GM12878 (cell line): Measurements from ENCODE around the gene VPS8. TPM values are rescaled to one million over a fixed set of nuclear protein-coding genes. Genes with fewer than 3 reads are reported as not detected.

Source experiments
- ATAC-seq: fragments of 200-7000 bp; cut with Tn5 transposase; 3 replicates; pipeline ENCODE4 v1.9.1; 2020; ENCODE audit warnings: mild to moderate bottlenecking, moderate library complexity
- BruUV-seq: library from RNA; stranded (reverse); fragments of 400-500 nt; replicated peaks from 2 replicates; lab custom pipeline; 2021; lab: Mats Ljungman, UMichigan
- CTCF ChIA-PET: fragments of 300-600 bp; sonication (Branson Sonifier 250); formaldehyde crosslinking; extraction: SDS; loops from one replicate; lab custom pipeline; 2021; ENCODE audit warnings: inconsistent platforms; lab: Yijun Ruan, JAX
- POLR2A ChIA-PET: fragments of 350-600 bp; formaldehyde crosslinking; extraction: SDS; loops from one replicate; lab custom pipeline; 2021; ENCODE audit warnings: inconsistent platforms; lab: Charles Lee
- RAD21 ChIA-PET: fragments of 300-600 bp; sonication (Branson Sonifier 250); formaldehyde crosslinking; loops from one replicate; lab custom pipeline; 2023; ENCODE audit warnings: antibody characterized with exemption; ENCODE audit not compliant: unreplicated experiment; lab: Charles Lee
- SMC1A ChIA-PET: fragments of 300-600 bp; sonication (Branson Sonifier 250); formaldehyde crosslinking; loops from one replicate; lab custom pipeline; 2023; ENCODE audit not compliant: unreplicated experiment, uncharacterized antibody; lab: Charles Lee
- DNase-seq: peaks from one replicate; pipeline ENCODE4 v3.0.0-alpha.2; 2011; ENCODE audit warnings: low read depth, low spot score
- FAIRE-seq: peaks from 3 replicates; lab custom pipeline; 2011; peaks lifted over from hg19 to GRCh38; lab: Jason Lieb, UNC
- H2AFZ ChIP-seq: 2 replicates; pipeline ENCODE4 v1.6.0; 2011; ENCODE audit warnings: low read depth, low read length, control low read depth; ENCODE audit not compliant: control insufficient read depth
- H3K27ac ChIP-seq: 2 replicates; pipeline ENCODE4 v1.5.1; 2011; ENCODE audit warnings: control low read depth; ENCODE audit not compliant: control insufficient read depth, insufficient read depth
- H3K27me3 ChIP-seq, 2 experiments: replicated peaks in 1 of 2; 2 replicates each; pipeline versions ENCODE4 v1.6.0 to v1.6.1; 2011; ENCODE audit warnings: low read length in 1 of 2; ENCODE audit not compliant: control insufficient read depth in 2 of 2, insufficient read depth in 2 of 2
- H3K36me3 ChIP-seq, 2 experiments: 2 replicates each; pipeline ENCODE4 v1.5.1; 2011; ENCODE audit warnings: low read length in 1 of 2; ENCODE audit not compliant: control insufficient read depth in 2 of 2, insufficient read depth in 2 of 2
- H3K4me1 ChIP-seq: 2 replicates; pipeline ENCODE4 v1.6.1; 2011; ENCODE audit warnings: mild to moderate bottlenecking, low read length, moderate library complexity, mixed read lengths; ENCODE audit not compliant: control insufficient read depth, insufficient read depth
- H3K4me2 ChIP-seq: 2 replicates; pipeline ENCODE4 v1.6.0; 2011; ENCODE audit warnings: control low read depth; ENCODE audit not compliant: control insufficient read depth, insufficient read depth
- H3K4me3 ChIP-seq: fragments of 200-600 bp; sonication (generic); 2 replicates; pipeline ENCODE4 v1.5.1; 2016
- H3K79me2 ChIP-seq: 2 replicates; pipeline ENCODE4 v1.6.0; 2011; ENCODE audit warnings: low read length; ENCODE audit not compliant: control insufficient read depth, insufficient read depth
- H3K9ac ChIP-seq: 2 replicates; pipeline ENCODE4 v1.8.0; 2011; ENCODE audit warnings: low read length, control low read depth, mixed read lengths; ENCODE audit not compliant: control insufficient read depth, insufficient read depth
- H3K9me3 ChIP-seq: replicated peaks from 3 replicates; pipeline ENCODE4 v1.5.1; 2011; ENCODE audit warnings: mild to moderate bottlenecking, low read length; ENCODE audit not compliant: control insufficient read depth, insufficient read depth
- H4K20me1 ChIP-seq: 2 replicates; pipeline ENCODE4 v1.6.0; 2011; ENCODE audit not compliant: control insufficient read depth, insufficient read depth
- CEBPZ ChIP-seq: fragments of 150-350 bp; IDR thresholded peaks from 2 replicates; pipeline ENCODE4 v1.6.1; 2016; ENCODE audit warnings: low read depth, low read length
- CHD1 ChIP-seq: IDR thresholded peaks from 2 replicates; pipeline ENCODE4 v1.6.1; 2012; ENCODE audit warnings: low read depth, low read length, improper control_type of control experiment
- FOXK2 ChIP-seq: fragments of 450-650 bp; IDR thresholded peaks from 2 replicates; pipeline ENCODE4 v1.6.1; 2017; ENCODE audit warnings: mild to moderate bottlenecking, moderate library complexity
- GABPA ChIP-seq: IDR thresholded peaks from 2 replicates; pipeline ENCODE4 v1.6.1; 2014; ENCODE audit warnings: antibody characterized with exemption, low read depth, mild to moderate bottlenecking, inconsistent platforms
- KLF5 ChIP-seq: fragments of 450-650 bp; IDR thresholded peaks from 2 replicates; pipeline ENCODE4 v1.6.1; 2014; ENCODE audit warnings: mild to moderate bottlenecking; ENCODE audit not compliant: partially characterized antibody
- MTA3 ChIP-seq: IDR thresholded peaks from 2 replicates; pipeline ENCODE4 v1.6.1; 2012; ENCODE audit warnings: low read length, inconsistent platforms, borderline replicate concordance
- MYB ChIP-seq: fragments of 150-350 bp; IDR thresholded peaks from 2 replicates; pipeline ENCODE4 v1.6.1; 2014; ENCODE audit warnings: mild to moderate bottlenecking, low read depth, low read length, borderline replicate concordance
- RB1 ChIP-seq: fragments of 450-650 bp; formaldehyde crosslinking; IDR thresholded peaks from 2 replicates; pipeline ENCODE4 v1.6.1; 2017; ENCODE audit warnings: mild to moderate bottlenecking, borderline replicate concordance
- RUNX3 ChIP-seq: IDR thresholded peaks from 2 replicates; pipeline ENCODE4 v1.6.1; 2012; ENCODE audit warnings: low read length, inconsistent platforms
- SIN3A ChIP-seq: IDR thresholded peaks from 2 replicates; pipeline ENCODE4 v1.6.1; 2012; ENCODE audit warnings: low read depth, low read length, improper control_type of control experiment
- SPI1 ChIP-seq: IDR thresholded peaks from 2 replicates; pipeline ENCODE4 v1.6.1; 2011; ENCODE audit warnings: low read depth, mild to moderate bottlenecking, low read length, moderate library complexity, borderline replicate concordance; ENCODE audit not compliant: insufficient read depth
- SRF ChIP-seq, 2 experiments: IDR thresholded peaks; 2 replicates each; pipeline ENCODE4 v1.6.1; 2011; ENCODE audit warnings: low read depth in 2 of 2, low read length in 2 of 2, mild to moderate bottlenecking in 1 of 2, moderate library complexity in 1 of 2
- STAT1 ChIP-seq: fragments of 450-650 bp; conservative IDR thresholded peaks from 2 replicates; pipeline ENCODE4 v1.6.1; 2014; ENCODE audit warnings: antibody characterized with exemption, mild to moderate bottlenecking
- WRNIP1 ChIP-seq: IDR thresholded peaks from 2 replicates; pipeline ENCODE4 v1.6.1; 2011; ENCODE audit warnings: low read depth, low read length, improper control_type of control experiment, borderline replicate concordance
- ZBTB11 ChIP-seq: fragments of 450-650 bp; formaldehyde crosslinking; IDR thresholded peaks from 2 replicates; pipeline ENCODE4 v1.5.0; 2022; ENCODE audit warnings: mild to moderate bottlenecking, missing genetic modification characterization
- WGBS: methylation state at CpG from one replicate; pipeline ENCODE4 v1.1.6; 2016; ENCODE audit warnings: low lambda C conversion rate; ENCODE audit not compliant: insufficient replicate concordance, insufficient coverage; ENCODE audit errors: missing lambda C conversion rate; 5-methylcytosine and 5-hydroxymethylcytosine counted together
- in situ Hi-C: fragments of 300-500 bp; cut with MboI; formaldehyde crosslinking; loops from 9 replicates; pipeline ENCODE4 v1.14.3; 2018; ENCODE audit warnings: mixed read lengths
- intact Hi-C: fragments of 100-400 bp; cut with micrococcal nuclease; formaldehyde crosslinking; loops from one replicate; pipeline ENCODE4 v1.14.2; 2022; ENCODE audit not compliant: unreplicated experiment
- polyA plus RNA-seq, 11 experiments: library from polyadenylated mRNA; depleted of rRNA in 4 of 11; unstranded in 6 of 11; stranded (reverse) in 5 of 11; fragments of >200 nt; fragmentation: Nextera tagmentation in 4 of 11; fragmentation: Illumina TruSeq in 1 of 11; extraction: Ambion mirVana in 4 of 11; extraction: Trizol in 1 of 11; gene quantifications; 1 replicate in 1 of 11; 2 replicates in 10 of 11; pipeline versions ENCODE4 v1.2.1 to v1.2.3, GENCODE V29; 2011 to 2016; ENCODE audit warnings: inconsistent platforms in 2 of 11, missing spikeins in 2 of 11, low read depth in 1 of 11
- total RNA-seq, 4 experiments: library from RNA; depleted of rRNA in 3 of 4; stranded (reverse); fragments of >200 nt in 3 of 4; fragmentation: Illumina TruSeq in 1 of 4; extraction: Trizol in 1 of 4; gene quantifications; 2 replicates each; pipeline versions ENCODE4 v1.2.1 to v1.2.3, GENCODE V29; 2013 to 2021

The VPS8 gene
- total and polyA plus RNA-seq, 10 of the 15 experiments (the other 5 are each of a cell fraction or from before 2014, with no cell fraction given), result 8.9 to 34.7 (median 20.9) TPM

GRCh38 chr3:184765047-184765729 is 46.8 kb upstream of the VPS8 start:
- Histone ChIP-seq H3K4me3 (no peak overlapping the region), H3K27ac (no peak overlapping the region), H3K27me3 (no peaks in the 10 kb centered on the region), H3K9me3 (no peaks in the 10 kb centered on the region), H3K79me2 (no peaks in the 10 kb centered on the region), H3K4me1 (peaks cover 10% of the 10 kb centered on the region; the same call in 1 of the 2 replicates), H3K4me2 (no peak overlapping the region), H3K36me3 (no peaks in the 10 kb centered on the region), H3K9ac (no peak overlapping the region), H4K20me1 (no peaks in the 10 kb centered on the region), H2AFZ (no peak overlapping the region)
- WGBS, result 24% methylated on average over 10 of the region's 10 CpGs
- FAIRE-seq, result no peak
- in situ Hi-C loops (no loop called here), intact Hi-C loops (no loop called here)
- RAD21 ChIA-PET, result interaction anchor here (0.7 to 1.3 kb wide), 2 partner anchors 204 to 830 kb away, joined by 3 read pairs; partner anchors contain the start of gene EPHB3
- BruUV-seq, result no TSS peak
- no peak for DNase-seq
- CTCF ChIA-PET, result interaction anchor here (1.0 to 1.3 kb wide), 2 partner anchors 13 to 204 kb away, joined by 3 to 4 read pairs; no protein-coding TSS in a partner anchor
- SMC1A ChIA-PET, result interaction anchor here (1.7 kb wide), 1 partner anchor 12 kb away, joined by 3 read pairs; no protein-coding TSS in a partner anchor
- POLR2A ChIA-PET, result interaction anchor here (0.6 kb wide), 2 partner anchors 344 to 565 kb away, joined by 3 to 4 read pairs; no protein-coding TSS in a partner anchor
- ATAC-seq, result no peak
- TF ChIP-seq MTA3 (no peak), CEBPZ (no peak), RUNX3 (no peak), FOXK2 (no peak), KLF5 (no peak), STAT1 (no peak), SRF (IDR thresholded peaks at IDR 0.05; ENCODE audit: low read depth in 2 of 2, low read length in 2 of 2) (no peak), CHD1 (no peak), SPI1 (no peak), GABPA (no peak), MYB (no peak), WRNIP1 (no peak), ZBTB11 (no peak), SIN3A (no peak), RB1 (no peak)
